ENCODE measurements around the gene APOBEC2. TPM values are rescaled to one million over a fixed set of nuclear protein-coding genes. Genes with fewer than 3 reads are reported as not detected.

APOBEC2 gene
- total and polyA plus RNA-seq, 9 of the 15 experiments (the other 6 are each of a cell fraction or from before 2014, with no cell fraction given): 0.25 to 1.6 TPM; not detected in 7

- TF ChIP-seq, protein P1, sequence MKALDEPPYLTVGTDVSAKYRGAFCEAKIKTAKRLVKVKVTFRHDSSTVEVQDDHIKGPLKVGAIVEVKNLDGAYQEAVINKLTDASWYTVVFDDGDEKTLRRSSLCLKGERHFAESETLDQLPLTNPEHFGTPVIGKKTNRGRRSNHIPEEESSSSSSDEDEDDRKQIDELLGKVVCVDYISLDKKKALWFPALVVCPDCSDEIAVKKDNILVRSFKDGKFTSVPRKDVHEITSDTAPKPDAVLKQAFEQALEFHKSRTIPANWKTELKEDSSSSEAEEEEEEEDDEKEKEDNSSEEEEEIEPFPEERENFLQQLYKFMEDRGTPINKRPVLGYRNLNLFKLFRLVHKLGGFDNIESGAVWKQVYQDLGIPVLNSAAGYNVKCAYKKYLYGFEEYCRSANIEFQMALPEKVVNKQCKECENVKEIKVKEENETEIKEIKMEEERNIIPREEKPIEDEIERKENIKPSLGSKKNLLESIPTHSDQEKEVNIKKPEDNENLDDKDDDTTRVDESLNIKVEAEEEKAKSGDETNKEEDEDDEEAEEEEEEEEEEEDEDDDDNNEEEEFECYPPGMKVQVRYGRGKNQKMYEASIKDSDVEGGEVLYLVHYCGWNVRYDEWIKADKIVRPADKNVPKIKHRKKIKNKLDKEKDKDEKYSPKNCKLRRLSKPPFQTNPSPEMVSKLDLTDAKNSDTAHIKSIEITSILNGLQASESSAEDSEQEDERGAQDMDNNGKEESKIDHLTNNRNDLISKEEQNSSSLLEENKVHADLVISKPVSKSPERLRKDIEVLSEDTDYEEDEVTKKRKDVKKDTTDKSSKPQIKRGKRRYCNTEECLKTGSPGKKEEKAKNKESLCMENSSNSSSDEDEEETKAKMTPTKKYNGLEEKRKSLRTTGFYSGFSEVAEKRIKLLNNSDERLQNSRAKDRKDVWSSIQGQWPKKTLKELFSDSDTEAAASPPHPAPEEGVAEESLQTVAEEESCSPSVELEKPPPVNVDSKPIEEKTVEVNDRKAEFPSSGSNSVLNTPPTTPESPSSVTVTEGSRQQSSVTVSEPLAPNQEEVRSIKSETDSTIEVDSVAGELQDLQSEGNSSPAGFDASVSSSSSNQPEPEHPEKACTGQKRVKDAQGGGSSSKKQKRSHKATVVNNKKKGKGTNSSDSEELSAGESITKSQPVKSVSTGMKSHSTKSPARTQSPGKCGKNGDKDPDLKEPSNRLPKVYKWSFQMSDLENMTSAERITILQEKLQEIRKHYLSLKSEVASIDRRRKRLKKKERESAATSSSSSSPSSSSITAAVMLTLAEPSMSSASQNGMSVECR (CRISPR knock-in tag; IDR thresholded peaks at IDR 0.05): no peak
- TF ChIP-seq, protein P2, sequence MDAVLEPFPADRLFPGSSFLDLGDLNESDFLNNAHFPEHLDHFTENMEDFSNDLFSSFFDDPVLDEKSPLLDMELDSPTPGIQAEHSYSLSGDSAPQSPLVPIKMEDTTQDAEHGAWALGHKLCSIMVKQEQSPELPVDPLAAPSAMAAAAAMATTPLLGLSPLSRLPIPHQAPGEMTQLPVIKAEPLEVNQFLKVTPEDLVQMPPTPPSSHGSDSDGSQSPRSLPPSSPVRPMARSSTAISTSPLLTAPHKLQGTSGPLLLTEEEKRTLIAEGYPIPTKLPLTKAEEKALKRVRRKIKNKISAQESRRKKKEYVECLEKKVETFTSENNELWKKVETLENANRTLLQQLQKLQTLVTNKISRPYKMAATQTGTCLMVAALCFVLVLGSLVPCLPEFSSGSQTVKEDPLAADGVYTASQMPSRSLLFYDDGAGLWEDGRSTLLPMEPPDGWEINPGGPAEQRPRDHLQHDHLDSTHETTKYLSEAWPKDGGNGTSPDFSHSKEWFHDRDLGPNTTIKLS (IDR thresholded peaks at IDR 0.05; ENCODE audit: borderline replicate concordance, low read depth): no peak
- TF ChIP-seq ZNF699 (CRISPR knock-in tag; IDR thresholded peaks at IDR 0.05; ENCODE audit: insufficient replicate concordance): no peak
- no peak for TF ChIP-seq ZNF175 (CRISPR knock-in tag; IDR thresholded peaks at IDR 0.05; ENCODE audit: low read depth)
- no peak for TF ChIP-seq TAF7 (tag; IDR thresholded peaks at IDR 0.05)
- TF ChIP-seq, protein P3, sequence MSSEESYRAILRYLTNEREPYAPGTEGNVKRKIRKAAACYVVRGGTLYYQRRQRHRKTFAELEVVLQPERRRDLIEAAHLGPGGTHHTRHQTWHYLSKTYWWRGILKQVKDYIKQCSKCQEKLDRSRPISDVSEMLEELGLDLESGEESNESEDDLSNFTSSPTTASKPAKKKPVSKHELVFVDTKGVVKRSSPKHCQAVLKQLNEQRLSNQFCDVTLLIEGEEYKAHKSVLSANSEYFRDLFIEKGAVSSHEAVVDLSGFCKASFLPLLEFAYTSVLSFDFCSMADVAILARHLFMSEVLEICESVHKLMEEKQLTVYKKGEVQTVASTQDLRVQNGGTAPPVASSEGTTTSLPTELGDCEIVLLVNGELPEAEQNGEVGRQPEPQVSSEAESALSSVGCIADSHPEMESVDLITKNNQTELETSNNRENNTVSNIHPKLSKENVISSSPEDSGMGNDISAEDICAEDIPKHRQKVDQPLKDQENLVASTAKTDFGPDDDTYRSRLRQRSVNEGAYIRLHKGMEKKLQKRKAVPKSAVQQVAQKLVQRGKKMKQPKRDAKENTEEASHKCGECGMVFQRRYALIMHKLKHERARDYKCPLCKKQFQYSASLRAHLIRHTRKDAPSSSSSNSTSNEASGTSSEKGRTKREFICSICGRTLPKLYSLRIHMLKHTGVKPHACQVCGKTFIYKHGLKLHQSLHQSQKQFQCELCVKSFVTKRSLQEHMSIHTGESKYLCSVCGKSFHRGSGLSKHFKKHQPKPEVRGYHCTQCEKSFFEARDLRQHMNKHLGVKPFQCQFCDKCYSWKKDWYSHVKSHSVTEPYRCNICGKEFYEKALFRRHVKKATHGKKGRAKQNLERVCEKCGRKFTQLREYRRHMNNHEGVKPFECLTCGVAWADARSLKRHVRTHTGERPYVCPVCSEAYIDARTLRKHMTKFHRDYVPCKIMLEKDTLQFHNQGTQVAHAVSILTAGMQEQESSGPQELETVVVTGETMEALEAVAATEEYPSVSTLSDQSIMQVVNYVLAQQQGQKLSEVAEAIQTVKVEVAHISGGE (CRISPR knock-in tag; IDR thresholded peaks at IDR 0.05): no peak
- TF ChIP-seq MCM2 (IDR thresholded peaks at IDR 0.05; ENCODE audit: low read depth): no peak
- TF ChIP-seq FOXP1 (CRISPR knock-in tag; IDR thresholded peaks at IDR 0.05): no peak
- TF ChIP-seq, protein P4, sequence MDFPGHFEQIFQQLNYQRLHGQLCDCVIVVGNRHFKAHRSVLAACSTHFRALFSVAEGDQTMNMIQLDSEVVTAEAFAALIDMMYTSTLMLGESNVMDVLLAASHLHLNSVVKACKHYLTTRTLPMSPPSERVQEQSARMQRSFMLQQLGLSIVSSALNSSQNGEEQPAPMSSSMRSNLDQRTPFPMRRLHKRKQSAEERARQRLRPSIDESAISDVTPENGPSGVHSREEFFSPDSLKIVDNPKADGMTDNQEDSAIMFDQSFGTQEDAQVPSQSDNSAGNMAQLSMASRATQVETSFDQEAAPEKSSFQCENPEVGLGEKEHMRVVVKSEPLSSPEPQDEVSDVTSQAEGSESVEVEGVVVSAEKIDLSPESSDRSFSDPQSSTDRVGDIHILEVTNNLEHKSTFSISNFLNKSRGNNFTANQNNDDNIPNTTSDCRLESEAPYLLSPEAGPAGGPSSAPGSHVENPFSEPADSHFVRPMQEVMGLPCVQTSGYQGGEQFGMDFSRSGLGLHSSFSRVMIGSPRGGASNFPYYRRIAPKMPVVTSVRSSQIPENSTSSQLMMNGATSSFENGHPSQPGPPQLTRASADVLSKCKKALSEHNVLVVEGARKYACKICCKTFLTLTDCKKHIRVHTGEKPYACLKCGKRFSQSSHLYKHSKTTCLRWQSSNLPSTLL (IDR thresholded peaks at IDR 0.05): no peak
- TF ChIP-seq, protein P5, sequence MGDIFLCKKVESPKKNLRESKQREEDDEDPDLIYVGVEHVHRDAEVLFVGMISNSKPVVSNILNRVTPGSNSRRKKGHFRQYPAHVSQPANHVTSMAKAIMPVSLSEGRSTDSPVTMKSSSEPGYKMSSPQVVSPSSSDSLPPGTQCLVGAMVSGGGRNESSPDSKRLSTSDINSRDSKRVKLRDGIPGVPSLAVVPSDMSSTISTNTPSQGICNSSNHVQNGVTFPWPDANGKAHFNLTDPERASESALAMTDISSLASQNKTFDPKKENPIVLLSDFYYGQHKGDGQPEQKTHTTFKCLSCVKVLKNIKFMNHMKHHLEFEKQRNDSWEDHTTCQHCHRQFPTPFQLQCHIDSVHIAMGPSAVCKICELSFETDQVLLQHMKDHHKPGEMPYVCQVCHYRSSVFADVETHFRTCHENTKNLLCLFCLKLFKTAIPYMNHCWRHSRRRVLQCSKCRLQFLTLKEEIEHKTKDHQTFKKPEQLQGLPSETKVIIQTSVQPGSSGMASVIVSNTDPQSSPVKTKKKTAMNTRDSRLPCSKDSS (IDR thresholded peaks at IDR 0.05; ENCODE audit: low read depth, partially characterized antibody): no peak
Observed at GRCh38 chr6:41075651-41076626, 22.9 kb downstream of the APOBEC2 start (continued).

Data from K562 (cell line).